ENCODE data around the gene PROZ.

Gene PROZ

DNA sequence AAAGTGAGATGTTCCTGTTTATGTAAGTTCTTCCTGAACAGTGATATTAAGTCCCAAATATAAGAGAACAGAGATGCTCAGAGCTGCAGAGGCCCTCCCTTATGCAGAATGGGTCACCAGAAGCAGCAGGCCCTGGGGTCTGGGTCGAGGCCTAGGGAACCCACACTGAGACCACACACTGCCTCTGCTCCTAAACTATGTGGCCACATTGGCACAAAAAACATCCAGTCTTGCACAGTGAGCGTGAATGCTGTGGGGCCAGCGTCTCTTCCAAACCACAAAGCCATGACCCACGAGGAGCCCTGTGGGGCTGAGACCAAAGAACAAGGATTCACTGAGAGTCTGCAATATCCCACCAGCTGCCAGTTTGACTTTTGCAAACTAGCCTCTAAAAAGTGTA is 23.6 kb downstream of the PROZ start:
- no peak for DNase-seq

DNA sequence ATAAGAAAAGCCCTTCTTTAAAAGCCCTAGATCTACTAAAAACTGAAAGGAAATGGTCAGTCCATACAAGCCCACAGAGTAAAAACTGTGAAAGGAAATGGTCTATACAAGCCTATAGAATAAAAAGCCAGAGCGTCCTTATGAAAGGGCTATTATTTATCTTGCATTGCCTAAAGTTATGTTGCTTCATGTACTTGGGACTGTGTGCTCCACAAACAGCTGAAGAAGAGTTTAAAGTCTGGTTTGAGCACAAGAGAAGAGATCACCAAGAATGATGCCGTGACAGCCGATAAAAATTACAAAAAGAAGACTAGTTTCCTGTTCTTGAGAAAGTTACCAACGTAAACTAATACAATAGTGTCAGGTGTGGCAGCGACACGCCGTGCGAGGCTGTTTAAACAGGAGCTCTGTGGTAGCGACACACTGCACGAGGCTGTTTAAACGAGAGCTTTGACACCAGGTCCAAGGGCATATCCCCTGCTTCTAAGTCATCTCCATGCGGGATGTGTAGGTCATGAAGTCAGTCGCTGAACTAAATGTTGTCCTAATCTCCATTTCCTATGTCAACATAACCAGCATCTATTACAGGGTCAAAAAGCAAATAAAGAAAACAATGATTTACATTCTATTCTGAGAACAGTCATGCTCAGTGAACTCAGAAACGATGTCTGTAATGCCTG is 25.1 kb downstream of the PROZ start:
- no peak for DNase-seq

DNA sequence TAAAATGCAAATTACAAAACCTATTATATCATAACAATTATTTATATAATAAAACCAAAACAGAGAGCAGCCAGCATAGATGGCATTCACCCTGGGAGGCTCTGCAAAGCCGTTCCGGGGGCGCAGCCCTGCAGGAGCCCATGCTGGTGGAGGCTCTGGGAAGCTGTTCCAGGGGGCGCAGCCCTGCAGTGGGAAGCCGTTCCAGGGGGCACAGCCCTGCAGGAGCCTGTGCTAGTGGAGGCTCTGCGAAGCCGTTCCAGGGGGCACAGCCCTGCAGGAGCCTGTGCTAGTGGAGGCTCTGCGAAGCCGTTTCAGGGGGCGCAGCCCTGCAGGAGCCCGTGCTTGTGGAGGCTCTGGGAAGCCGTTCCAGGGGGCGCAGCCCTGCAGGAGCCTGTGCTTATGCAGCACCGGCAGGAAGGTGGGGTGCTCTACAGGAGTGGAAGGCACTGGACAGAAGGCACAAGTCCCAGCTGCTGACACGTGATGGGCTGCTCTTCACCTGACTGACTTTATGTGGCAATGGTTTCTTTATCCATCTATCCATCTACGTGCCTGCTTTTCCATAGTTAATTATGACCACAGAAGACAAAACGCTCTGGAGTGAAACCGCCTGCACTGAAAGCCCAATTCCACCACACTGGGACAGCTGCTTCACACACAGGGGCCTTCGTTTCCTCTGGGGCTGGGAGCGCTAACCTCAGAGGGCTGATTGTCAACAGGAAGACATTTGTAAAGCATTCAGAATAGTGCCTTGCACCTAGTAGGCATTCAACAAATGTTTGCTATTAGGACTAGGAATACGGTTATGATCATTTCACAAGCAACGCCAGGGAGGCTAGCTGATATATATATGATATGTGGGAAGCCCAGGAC is 26.4 kb downstream of the PROZ start:
- DNase-seq = no peak

DNA sequence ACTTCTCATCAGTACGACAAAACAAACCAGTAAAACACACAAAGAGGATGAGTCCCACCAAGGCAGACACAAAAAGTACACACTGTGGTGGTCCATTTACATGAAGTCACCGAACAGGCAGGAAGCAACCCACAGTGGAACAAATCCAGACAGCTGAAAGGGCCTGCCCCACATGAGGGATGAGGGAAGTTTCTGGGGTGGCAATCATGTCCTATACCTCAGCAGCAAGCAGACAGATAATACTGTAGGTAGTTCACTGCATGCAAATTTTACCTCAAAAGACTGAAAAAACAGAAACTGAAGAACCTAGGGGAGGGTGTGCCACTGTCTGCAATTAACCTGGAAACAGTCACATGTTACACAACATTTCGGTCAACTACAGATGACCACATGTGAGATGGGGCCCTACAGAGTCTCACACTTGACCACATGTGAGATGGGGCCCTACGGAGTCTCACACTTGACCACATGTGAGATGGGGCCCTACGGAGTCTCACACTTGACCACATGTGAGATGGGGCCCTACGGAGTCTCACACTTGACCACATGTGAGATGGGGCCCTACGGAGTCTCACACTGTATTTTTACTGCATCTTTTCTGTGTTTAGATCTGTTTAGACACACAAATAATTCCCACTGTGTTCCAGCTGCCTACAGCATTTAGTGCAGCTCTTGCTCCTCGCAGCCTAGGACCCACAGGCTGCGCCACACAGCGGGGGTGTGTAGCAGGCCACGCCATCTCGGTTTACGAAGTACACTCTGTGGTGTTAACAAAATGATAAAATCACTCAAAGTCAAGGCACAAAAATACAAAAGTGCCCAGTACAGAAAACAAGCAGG is 27.8 kb downstream of the PROZ start:
- no peak for DNase-seq

DNA sequence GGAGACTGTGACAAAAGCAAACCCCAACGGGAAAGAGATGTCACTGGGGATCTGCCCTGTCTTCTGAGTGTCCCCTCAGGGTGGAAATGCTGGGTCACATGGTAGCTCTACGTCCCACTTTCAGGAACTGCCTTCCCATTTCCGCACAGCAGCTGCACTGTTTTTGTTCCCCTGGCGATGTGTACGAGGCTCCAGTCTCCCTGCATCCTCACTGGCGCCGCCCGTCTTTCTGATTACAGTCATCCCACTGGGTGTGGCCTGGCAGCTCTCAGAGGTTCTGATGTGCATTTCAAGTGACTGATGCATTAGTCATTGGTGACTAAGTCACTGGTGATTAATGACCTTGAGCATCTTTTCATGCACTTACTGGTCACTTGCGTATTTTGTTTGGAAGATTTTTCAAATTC is 28.8 kb downstream of the PROZ start:
- DNase-seq = peak; percentile 99

DNA sequence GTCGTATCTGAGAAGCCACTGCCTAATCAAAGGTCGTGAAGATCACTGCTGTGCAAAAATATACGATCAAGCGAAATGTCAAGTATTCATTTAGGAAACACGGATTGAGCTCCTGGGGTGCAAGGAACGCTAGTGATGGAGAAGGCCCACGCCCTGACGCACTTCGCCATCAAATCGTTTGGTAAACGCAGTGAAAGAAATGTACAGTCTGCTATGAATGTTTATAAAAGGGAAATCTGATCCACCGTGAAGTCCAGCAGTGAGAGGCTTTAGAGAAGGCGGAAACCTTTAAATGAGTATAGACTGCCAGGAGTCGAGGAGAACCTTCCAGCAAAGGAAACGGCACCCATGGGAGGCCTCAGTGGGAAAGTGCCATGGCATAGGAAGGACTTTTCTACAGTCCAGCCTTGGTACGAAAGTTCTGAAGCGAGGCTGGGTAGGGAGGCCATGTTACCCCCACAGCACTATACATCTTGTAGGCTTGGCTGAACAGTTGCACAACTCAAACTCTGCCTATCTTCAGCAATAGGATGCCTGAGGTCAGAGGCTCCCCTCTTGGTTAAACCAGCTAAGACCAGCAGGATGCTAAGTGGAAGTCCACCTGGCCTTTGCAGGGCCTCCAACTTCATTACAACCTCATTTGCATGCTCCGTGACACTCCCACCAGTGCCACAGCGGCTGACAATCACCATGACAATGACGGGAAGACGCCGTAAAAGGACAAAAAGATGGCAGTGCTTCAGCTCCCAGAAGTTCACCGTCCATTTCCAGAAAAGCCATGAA is 29.6 kb downstream of the PROZ start:
- DNase-seq = no peak

DNA sequence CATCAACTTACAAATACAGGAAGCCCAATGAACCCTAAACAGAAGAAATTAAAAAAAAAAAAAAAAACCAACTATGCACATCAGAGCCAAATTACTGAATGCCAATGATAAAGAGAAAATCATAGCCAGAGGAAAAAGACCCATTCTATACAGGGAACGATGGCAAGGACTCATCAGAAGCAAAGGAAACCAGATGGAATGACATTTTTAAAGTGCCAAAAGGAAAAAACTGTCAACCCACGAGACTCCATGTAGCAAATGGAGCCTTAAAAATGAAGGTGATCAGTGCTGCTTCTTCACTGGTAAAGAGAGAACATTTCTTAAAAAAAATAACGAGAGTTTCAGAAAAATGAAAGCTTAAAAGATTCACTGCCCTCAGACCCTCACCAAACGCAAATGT is 31.7 kb downstream of the PROZ start:
- DNase-seq = no peak

DNA sequence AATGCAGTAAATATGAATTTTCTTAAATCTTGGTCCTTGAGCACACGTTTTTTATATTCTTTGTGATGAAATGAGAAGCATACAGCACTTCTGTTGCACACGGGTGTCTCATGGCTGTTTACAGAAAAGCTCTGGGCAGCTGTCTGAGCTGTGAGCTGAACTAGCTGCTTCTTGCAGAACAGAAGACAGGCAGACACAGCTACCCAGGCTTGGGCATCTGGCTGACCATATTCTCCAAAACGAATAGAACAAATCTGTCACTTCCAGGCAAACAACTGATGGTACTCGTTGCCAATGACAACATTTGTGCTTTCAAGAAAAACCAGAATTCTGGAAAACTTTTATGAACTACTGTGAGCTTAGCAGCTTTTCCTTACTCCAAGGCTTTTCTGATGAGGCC is 33.8 kb downstream of the PROZ start:
- no peak for DNase-seq

DNA sequence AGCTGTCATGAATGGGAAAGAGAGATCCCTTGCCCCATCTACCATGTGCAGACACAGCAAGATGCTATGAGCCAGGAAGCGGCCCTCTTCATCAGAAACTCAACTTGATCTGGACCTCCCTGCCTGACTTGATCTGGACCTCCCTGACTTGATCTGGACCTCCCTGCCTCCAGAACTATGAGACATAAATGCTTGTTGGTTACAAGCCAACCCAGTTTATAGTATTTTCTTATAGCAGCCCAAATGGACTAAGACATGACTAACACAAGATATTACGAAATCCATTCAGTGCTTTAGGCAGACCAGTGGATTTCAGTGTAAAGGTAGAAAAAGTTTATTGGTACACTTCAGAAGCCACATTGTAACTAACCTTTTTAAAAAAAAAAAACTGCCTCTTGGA is 34.5 kb downstream of the PROZ start:
- DNase-seq = peak; percentile 65

DNA sequence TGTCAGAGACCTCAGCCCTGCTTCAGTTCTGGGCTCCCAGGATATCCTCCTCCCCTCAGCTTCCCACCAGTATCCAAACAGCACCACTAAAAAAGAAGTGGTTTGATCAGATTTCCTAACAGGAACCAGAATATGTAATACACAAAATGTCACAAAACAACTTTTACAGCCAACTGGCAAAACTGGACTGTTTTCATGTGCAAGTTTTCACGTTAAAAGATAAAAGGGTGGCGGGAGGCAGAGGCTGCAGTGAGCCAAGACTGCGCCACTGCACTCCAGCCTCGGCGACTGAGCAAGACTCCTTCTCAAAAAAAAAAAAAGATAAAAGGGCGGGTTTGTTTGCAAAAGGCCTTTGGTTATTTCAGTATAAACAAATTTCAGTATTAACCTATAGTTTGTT is 36.9 kb downstream of the PROZ start:
- no peak for DNase-seq

DNA sequence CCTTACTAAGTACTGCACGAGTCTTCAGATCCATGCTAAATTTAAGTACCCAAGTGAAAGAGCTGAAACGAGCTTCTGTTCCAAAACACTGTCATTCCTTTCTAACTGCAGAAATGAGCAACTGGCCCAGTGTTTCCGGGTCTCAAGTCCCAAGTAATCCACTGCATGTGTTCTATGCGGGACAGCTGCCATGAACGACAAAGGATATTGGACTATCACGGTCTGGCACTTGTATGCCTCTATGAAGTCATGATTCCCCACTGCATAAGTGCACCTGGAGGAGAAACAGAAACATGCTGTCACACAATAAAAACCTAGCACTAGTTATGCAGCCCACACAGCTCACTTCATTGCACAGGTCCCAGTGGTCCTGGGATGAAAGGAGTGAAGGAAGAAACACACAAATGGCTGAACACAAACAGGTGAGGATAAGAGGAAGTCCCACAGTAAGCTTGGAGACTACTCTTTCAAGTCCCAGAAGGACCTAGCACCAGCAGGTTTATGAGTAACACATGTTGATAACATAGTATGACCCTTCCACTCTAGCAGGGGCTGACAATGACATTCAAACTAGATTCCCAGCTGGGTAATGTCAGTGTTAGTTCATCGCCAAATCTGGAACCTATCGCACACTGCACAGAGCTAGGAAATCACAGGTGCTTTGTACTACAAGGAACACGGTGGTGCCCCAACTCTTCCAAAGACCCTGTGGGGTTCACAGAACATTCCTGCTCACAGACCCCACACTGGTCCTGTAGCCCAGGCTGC is 38.7 kb downstream of the PROZ start:
- DNase-seq = no peak

DNA sequence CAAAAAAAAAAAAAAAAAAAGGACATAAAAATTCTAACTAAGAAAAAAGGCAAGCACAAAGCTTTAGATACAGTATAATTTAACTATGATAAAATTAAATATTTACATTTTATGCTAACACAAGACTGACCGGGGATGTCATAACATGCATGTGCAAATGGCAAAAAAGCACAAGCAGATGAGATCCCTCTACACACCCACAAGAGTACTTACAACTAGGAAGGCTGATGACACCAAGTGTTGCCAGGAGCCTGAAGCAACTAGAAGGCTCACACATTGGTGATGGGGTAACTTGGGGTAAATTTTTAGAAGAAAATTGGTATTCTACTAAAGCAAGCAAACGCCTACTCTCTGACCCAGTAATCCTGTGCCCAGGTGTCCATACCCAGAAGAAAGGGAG is 43.4 kb downstream of the PROZ start:
- DNase-seq = no peak

DNA sequence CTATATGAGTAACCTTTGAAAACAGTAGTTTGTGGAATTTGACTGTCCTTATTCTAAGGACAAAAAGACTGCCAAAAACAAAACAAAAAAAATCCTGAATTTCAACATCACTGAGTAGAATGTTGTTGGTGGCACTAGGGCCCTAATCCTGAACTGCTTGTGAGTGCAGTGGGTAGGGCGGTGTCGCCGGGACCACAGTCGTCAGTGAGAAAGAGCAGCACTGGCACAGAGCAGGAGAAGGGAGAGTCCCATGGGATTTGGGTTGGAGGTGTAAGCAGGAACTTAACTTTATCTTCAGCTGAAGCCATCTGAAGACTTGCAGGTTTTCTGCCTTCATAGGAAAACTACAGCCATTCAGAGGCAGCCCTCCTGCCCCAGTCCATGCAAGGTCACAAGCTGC is 44.5 kb downstream of the PROZ start:
- DNase-seq = no peak

DNA sequence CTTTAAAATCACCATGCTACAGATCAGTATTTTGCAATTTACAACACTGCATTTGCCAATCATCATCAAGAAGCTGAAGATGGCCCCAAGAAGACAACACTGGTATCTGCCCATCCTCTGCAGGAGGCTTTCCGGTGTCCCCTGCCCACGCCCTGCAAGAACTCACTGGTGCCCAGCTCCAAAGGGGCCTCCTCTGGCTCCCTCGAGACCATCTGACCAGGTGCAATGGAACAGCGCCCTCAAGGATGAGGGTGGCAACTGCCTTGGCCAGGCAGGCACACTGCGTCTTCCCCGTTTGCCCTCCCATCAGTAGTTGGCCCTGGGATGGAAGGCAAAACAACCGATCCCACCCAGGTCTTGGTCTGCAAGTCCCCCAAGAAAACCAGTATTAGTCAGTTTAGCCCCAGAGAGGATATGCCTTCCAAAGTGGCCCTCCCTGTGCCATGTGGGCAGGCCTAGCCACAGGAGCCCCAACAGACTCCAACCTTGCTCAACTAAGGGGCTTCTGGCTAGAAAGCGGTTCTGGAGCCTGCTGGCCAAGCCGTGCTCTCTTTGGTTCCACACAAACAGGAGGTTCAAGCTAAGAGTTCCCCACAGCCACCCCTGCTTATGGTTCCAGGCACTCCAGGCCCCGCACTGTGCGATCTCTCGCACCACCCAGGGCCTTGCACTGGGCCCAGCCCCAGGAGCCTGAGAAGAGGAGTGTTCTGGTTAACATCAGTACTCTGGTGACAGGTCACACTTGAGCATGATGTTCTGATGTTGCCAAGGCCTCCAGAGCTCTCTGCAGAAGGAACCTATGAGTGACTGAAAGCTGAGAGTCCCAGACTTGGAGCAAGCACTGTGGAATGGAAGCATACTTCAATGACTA is 45.3 kb downstream of the PROZ start:
- no peak for DNase-seq

DNA sequence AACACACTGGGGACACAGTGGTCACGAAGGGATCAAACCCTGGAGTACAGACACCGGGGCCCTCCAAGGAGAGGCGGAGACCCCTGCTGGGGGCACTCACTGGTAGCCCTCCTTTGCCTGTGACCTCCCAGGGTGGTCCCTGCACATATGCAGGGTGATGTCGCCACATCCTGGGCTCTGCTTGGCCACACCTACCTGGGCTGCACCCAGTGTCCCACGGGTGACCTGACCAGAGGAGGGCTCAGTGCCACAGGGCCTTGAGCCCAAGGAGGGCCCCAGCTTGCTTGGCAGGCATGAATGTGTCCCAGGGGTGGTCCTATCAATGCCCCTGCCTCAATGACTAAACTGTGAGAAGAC is 45.9 kb downstream of the PROZ start:
- no peak for DNase-seq

DNA sequence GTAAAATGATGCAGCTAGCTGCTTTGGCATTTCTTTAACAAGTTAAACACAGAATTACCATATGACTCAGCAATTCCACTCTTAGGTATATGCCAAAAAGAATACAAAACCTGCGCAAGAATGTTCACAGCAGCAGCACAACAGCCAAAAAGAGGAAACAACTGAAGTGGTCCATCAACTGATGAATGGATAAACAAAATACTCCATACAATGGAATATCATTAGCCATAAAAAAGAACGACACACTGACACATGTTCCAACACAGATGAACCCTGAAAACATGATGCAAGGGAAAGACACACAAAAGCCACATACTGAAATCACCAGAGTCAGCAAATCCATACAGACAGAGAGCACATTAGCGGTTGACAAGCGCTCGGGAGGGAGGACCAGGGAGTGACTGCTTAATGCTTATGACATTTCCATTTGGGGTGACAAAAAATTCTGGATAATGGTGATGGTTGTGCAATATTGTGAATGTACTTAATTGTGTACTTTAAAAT is 47.0 kb downstream of the PROZ start:
- DNase-seq = no peak

DNA sequence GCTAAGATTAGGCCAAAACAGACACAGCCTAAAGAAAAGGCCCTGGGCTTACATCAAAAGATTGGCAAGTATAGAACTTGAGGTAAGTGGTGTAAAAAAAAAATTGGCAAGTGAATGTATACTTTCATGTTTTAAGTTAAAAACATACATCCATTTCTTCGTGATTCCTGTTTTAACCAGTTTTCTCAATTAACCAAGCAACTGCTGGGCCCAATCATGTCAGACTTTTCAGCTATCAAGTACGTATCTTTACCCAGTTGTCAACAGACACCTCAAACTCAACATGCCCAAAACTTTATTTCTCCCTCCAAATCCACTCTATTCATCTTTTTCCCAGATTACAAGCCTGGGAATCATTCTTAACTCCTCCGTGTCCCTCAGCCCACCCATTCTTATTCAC is 49.0 kb downstream of the PROZ start:
- DNase-seq = no peak

DNA sequence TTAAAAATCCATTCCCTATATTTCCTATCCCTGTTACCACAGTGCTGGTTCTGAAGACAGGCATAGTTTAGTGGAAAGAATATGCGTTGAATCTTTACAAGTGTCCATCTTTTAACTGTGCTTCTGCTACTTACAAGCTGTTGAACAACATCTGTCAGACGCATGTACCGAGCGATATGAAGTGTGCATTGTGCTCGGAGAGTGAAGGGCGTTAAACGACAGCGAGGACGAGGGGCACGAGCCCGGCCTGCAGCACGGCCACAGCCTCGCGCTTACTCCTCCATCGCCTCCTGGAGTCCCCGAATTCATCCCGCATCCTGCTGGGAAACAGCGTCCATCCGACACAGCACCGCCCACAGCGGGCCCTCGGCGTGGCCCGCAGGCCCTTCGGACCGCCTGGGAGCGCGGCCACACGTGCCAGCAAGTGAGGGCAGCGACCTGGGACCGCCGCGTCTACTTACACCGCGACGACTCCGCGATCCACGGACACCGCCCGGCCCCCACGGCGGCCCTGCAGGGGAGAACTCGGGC is 49.5 kb downstream of the PROZ start:
- no peak for DNase-seq

DNA sequence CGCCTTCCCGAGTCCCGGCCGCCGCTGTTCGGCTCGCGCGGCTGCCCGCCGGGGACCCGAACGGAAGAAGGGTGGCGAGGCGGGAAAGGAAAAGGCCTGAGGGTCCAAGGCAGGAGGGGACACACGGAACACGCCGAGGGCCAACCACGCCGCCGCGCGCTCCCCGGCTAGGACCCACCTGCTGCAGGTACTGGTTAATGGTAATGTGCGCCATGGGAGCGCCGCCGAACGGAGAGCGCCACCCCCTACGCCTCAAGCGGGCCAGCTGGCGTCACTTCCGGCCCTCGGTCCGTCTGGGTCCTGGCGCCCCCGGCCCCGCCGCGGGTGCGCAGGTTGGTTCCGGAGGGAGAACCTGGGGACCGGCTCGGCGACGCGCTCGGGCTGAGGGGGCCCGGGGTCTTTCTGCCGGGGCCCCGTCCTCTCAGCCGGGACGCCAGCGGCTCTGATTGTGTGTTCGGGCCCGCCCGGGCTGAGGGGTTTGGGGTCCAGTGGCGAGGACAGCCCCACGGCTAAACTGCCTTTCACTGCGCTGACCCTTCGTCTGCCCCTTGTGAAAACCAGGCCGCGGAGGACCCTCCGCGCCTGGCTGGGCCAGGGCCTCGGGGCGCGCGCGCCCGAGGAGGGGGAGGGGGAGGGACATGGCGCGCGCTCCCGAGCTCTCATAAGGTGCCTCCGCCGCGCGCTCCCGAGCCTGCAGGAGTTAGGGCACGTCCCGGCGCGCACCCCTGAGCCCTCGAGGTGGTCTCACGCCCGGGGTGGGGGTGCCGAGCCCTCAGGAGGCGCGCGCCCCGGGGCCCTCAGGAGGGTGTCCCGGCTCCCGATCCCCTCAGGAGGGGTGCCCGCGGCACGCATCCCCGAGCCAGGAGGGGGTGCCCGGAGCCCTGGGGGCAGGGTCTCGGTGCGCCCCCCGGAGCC is 50.2 kb downstream of the PROZ start, which contains the start of gene PCID2:
Gene PCID2 (minus strand): TSS at position 249 of the 915 bp plus-strand sequence. CDS start 35 bp downstream, at position 214.
- peak; percentile 90 for DNase-seq

Measured in fibroblast of skin of right quadriceps (primary cell).